Measurements from ENCODE around the gene GUCY1A2. TPM values are rescaled to one million over a fixed set of nuclear protein-coding genes. Genes with fewer than 3 reads are reported as not detected.

GUCY1A2 gene
- total RNA-seq, 1 experiment from 2014 or later = 0.10 TPM

DNA sequence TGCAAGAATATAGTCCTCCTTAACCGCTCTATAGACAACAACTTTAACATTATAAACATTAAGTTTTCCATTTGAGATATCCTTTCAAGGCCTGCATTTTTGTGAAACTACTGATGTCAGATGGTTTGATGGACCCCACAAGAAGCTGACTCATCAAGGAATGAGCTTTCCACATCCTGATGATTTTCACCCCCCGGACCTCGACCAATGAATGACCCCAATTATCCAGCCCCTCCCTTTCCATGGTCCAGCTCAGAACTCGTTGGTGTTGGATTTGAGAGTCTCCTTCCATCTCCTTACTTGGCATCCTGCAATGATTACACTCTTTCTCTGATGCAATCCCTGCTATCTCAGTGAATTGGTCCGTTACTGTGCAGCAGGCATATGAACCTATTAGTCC is 31.8 kb upstream of the GUCY1A2 start (continued):
- TF ChIP-seq, protein P1, sequence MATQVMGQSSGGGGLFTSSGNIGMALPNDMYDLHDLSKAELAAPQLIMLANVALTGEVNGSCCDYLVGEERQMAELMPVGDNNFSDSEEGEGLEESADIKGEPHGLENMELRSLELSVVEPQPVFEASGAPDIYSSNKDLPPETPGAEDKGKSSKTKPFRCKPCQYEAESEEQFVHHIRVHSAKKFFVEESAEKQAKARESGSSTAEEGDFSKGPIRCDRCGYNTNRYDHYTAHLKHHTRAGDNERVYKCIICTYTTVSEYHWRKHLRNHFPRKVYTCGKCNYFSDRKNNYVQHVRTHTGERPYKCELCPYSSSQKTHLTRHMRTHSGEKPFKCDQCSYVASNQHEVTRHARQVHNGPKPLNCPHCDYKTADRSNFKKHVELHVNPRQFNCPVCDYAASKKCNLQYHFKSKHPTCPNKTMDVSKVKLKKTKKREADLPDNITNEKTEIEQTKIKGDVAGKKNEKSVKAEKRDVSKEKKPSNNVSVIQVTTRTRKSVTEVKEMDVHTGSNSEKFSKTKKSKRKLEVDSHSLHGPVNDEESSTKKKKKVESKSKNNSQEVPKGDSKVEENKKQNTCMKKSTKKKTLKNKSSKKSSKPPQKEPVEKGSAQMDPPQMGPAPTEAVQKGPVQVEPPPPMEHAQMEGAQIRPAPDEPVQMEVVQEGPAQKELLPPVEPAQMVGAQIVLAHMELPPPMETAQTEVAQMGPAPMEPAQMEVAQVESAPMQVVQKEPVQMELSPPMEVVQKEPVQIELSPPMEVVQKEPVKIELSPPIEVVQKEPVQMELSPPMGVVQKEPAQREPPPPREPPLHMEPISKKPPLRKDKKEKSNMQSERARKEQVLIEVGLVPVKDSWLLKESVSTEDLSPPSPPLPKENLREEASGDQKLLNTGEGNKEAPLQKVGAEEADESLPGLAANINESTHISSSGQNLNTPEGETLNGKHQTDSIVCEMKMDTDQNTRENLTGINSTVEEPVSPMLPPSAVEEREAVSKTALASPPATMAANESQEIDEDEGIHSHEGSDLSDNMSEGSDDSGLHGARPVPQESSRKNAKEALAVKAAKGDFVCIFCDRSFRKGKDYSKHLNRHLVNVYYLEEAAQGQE (IDR thresholded peaks at IDR 0.05; ENCODE audit: low read depth) = no peak
- TF ChIP-seq, protein P2, sequence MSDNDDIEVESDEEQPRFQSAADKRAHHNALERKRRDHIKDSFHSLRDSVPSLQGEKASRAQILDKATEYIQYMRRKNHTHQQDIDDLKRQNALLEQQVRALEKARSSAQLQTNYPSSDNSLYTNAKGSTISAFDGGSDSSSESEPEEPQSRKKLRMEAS (IDR thresholded peaks at IDR 0.05) = no peak
- TF ChIP-seq RAD21 (IDR thresholded peaks at IDR 0.05; ENCODE audit: low read depth) = no peak
- TF ChIP-seq, protein P3, sequence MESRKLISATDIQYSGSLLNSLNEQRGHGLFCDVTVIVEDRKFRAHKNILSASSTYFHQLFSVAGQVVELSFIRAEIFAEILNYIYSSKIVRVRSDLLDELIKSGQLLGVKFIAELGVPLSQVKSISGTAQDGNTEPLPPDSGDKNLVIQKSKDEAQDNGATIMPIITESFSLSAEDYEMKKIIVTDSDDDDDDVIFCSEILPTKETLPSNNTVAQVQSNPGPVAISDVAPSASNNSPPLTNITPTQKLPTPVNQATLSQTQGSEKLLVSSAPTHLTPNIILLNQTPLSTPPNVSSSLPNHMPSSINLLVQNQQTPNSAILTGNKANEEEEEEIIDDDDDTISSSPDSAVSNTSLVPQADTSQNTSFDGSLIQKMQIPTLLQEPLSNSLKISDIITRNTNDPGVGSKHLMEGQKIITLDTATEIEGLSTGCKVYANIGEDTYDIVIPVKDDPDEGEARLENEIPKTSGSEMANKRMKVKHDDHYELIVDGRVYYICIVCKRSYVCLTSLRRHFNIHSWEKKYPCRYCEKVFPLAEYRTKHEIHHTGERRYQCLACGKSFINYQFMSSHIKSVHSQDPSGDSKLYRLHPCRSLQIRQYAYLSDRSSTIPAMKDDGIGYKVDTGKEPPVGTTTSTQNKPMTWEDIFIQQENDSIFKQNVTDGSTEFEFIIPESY (IDR thresholded peaks at IDR 0.05; ENCODE audit: extremely low read depth, insufficient replicate concordance, low read length) = no peak

DNA sequence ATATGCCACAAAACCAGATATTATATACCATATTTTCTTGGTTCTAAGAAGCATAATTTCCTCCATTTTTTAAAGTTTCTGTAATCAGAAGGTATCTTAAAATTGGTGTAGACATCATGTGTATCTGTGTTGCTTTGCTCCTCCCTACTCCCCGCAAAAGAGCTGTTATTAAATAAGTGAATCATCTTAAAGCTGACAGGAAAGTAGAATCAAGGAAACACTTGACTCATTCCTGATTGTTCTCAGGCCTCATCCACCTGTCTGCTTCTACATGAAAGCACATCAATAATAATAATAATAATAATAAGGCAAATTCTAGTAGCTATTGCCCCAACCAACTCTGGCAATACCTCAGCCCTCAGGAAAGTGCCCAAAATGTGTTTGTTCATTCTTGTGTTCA is 26.2 kb upstream of the GUCY1A2 start:
- no peak for TF ChIP-seq SRF (IDR thresholded peaks at IDR 0.05; ENCODE audit: low read depth)
- no peak for TF ChIP-seq ELF1 (IDR thresholded peaks at IDR 0.05; ENCODE audit: borderline replicate concordance, low read depth)
- TF ChIP-seq, protein P2 (IDR thresholded peaks at IDR 0.05) = no peak
- no peak for TF ChIP-seq CEBPB (IDR thresholded peaks at IDR 0.05; ENCODE audit: low read depth)
- no peak for TF ChIP-seq FOSL1 (IDR thresholded peaks at IDR 0.05; ENCODE audit: low read depth)
- TF ChIP-seq RAD21 (IDR thresholded peaks at IDR 0.05; ENCODE audit: low read depth) = no peak
- TF ChIP-seq, protein P3 (IDR thresholded peaks at IDR 0.05; ENCODE audit: extremely low read depth, insufficient replicate concordance, low read length) = no peak
- TF ChIP-seq POLR2AphosphoS5 (IDR thresholded peaks at IDR 0.05; ENCODE audit: low read depth, low read length) = no peak
- TF ChIP-seq, protein P4, sequence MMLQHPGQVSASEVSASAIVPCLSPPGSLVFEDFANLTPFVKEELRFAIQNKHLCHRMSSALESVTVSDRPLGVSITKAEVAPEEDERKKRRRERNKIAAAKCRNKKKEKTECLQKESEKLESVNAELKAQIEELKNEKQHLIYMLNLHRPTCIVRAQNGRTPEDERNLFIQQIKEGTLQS (IDR thresholded peaks at IDR 0.05) = no peak
- no peak for TF ChIP-seq POLR2A (IDR thresholded peaks at IDR 0.05; ENCODE audit: borderline replicate concordance, extremely low read depth, insufficient read depth, insufficient read length)
- intact Hi-C loops (cut with micrococcal nuclease) = no loop called here
- no peak overlapping the region for H2AFZ ChIP-seq (ENCODE audit: low read depth, low read length, poor library complexity, severe bottlenecking)
- no peaks in the 10 kb centered on the region for H4K20me1 ChIP-seq (ENCODE audit: insufficient read depth)
- ATAC-seq (no peak), DNase-seq (ENCODE audit: low read depth, low spot score) (no peak)
- CTCF ChIA-PET = interaction anchor here (1.1 kb wide), 1 partner anchor 9 kb away, joined by 3 read pairs; no protein-coding TSS in a partner anchor
- H3K9ac ChIP-seq (ENCODE audit: low read length) = no peak overlapping the region
- H3K9me2 ChIP-seq (ENCODE audit: insufficient read depth) = no peaks in the 10 kb centered on the region
- H3K9me3 ChIP-seq (ENCODE audit: control insufficient read depth in 1 of 2, insufficient read depth in 1 of 2, low read depth in 1 of 2, low read length in 2 of 2) = no peaks in the 10 kb centered on the region
- H3K27ac ChIP-seq (ENCODE audit: low read depth, low read length) = no peak overlapping the region
- no peak overlapping the region for H3K4me3 ChIP-seq (replicated peaks in 1 of 2; ENCODE audit: low read depth in 1 of 2, low read length in 2 of 2)
- H3K4me2 ChIP-seq (ENCODE audit: low read length) = no peak overlapping the region
- RAD21 ChIA-PET (ENCODE audit: low non-redundant PET in 1 of 2, low total read pairs in 2 of 2, uncharacterized antibody in 2 of 2, unreplicated experiment in 2 of 2) = no interaction called here
- H3K4me1 ChIP-seq (ENCODE audit: control insufficient read depth in 1 of 2, insufficient read depth in 2 of 2, low read length in 2 of 2) = no peaks in the 10 kb centered on the region
- H3K79me2 ChIP-seq (ENCODE audit: insufficient read depth, low read length) = no peaks in the 10 kb centered on the region
- no peaks in the 10 kb centered on the region for H3K36me3 ChIP-seq (ENCODE audit: control insufficient read depth in 1 of 2, insufficient read depth in 2 of 2, low read length in 2 of 2)
- BruUV-seq (replicated peaks) = no TSS peak
- POLR2A ChIA-PET = no interaction called here
- H3K27me3 ChIP-seq (ENCODE audit: insufficient read depth, low read length) = no peaks in the 10 kb centered on the region
